Activated naive CD8-positive, alpha-beta T cell (primary cell): ENCODE measurements around the gene TCL1B.
"Not testable (repeated sequence)": the region's sequence is repeated elsewhere in the genome, so short reads cannot be mapped to it uniquely, and the experiment has no call there.

Source experiments
- H3K27ac Mint-ChIP-seq: one replicate; pipeline ENCODE4 v1.8.0; 2021; ENCODE audit warnings: mixed read lengths
- H3K27me3 Mint-ChIP-seq: one replicate; pipeline ENCODE4 v1.8.0; 2021; ENCODE audit warnings: mixed read lengths
- H3K36me3 Mint-ChIP-seq: one replicate; pipeline ENCODE4 v1.8.0; 2021; ENCODE audit warnings: mixed read lengths
- H3K4me1 Mint-ChIP-seq: one replicate; pipeline ENCODE4 v1.8.0; 2021; ENCODE audit warnings: low read depth, mixed read lengths
- H3K4me3 Mint-ChIP-seq: one replicate; pipeline ENCODE4 v1.8.0; 2021; ENCODE audit warnings: mild to moderate bottlenecking, mixed read lengths
- H3K9me3 Mint-ChIP-seq: one replicate; pipeline ENCODE4 v1.8.0; 2021; ENCODE audit warnings: low read depth, mixed read lengths

Gene TCL1B

DNA sequence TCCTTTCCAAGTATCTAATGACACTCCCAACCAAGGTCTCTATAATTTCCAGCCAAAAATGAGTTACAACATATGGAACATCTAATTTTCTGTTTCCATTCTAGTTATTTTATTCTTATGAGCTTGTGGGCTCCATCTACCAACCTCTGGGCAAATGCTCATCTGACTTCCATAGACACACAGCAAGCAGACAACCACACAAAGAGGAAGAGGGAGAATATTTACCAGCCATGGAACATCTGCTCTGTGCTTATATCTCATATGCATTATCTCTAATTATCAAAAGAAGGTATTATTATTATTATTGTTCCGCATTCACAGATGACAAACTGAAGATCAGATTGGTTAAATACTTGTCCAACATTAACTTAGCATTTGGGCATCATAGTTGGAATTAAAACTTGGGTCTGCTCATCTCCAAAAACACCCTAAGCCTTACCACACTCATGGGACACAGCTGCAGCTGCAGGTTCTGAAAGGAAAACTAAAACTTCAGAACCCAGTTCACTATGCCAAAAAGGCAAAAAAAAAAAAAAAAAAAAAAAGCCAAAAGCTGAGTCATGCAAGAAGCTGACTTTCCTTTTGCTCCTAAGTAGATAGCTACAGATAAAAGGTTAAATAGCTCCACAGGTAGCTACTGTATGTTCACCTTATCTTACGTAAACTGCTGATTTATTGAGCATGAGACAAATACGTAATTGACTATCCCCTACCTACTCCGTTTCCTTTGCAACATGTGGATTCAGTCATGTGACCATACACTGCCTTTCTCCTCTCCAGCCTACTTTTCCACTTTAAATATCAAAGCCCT lies 23.6 kb upstream of the TCL1B start:
- Mint-ChIP-seq H3K36me3 (no peaks in the 10 kb centered on the region), H3K9me3 (no peaks in the 10 kb centered on the region), H3K27me3 (peaks cover 6% of the 10 kb centered on the region), H3K27ac (no peak overlapping the region), H3K4me3 (peak overlapping the region; percentile 56), H3K4me1 (peaks cover 7% of the 10 kb centered on the region)

DNA sequence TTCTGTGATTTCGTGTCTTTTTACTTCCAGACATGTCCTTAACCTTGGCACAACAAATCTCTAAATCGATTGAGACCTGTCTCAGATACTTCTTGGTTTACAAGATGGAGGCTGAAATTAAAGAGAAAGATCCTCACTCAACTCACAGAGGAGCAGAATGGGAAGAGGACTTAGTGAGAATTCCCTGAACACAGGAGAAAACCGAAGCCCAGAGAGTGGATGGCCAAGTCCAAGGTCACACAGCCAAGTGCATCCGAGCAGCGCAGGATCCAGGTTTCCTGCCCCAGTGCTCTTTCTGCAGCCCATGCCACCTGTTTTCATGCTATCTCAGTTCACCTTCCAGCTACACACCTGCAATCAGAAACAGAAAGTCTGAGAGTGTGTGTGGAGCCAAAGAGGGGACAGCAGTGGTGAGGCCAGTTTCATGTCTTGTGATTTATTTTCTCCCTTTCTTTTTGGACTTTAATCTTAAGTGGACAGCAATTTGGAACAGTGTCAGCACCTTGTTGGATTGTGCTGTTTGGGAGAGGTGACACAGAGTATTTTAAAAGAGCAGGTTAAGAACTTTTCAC lies 22.9 kb upstream of the TCL1B start:
- no peaks in the 10 kb centered on the region for H3K36me3 Mint-ChIP-seq
- H3K4me1 Mint-ChIP-seq = peaks cover 7% of the 10 kb centered on the region
- peaks cover 6% of the 10 kb centered on the region for H3K27me3 Mint-ChIP-seq
- H3K27ac Mint-ChIP-seq = no peak overlapping the region
- peak overlapping the region; percentile 56 for H3K4me3 Mint-ChIP-seq
- H3K9me3 Mint-ChIP-seq = no peaks in the 10 kb centered on the region

DNA sequence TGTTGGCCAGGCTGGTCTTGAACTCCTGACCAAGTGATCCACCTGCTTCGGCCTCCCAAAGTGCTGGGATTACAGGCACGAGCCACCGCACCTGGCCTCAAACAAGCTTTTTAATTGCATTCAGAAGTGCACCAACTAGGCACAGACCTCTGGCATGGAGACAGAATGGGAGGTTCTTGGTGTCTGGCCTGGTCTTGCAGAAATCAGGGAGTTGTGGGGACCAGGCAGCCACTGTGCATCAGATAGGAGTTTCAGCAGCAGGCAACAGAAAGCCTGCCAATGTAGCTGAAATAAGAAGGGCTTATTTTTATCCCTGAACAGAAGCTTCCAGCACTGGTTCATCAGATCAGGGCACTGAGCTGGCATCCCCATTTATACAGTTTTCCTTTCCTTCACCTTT lies 22.2 kb upstream of the TCL1B start:
- Mint-ChIP-seq H3K9me3 (no peaks in the 10 kb centered on the region), H3K4me3 (no peak overlapping the region), H3K27me3 (peaks cover 2% of the 10 kb centered on the region), H3K27ac (no peak overlapping the region), H3K4me1 (peaks cover 7% of the 10 kb centered on the region), H3K36me3 (no peaks in the 10 kb centered on the region)

DNA sequence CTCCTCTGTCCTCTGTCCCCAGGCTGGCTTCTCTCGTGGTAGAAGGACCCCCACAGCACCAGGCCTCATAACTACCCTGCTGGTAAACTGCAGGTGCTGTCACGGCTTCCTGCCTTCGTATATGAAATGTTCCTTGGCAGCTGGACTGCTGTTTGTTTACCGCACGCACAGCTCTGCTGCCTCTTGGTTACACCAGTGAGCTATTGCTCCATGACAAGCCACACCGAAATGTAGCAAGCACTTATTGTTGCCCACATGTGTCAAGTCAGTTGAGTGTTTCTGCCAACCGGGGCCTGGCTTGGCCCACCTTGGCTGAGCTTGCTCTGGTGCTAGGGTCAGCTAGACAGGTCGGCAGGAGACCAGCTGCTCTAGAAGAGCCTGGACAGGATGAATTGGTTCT lies 21.7 kb upstream of the TCL1B start:
- H3K36me3 Mint-ChIP-seq = no peaks in the 10 kb centered on the region
- peaks cover 2% of the 10 kb centered on the region for H3K27me3 Mint-ChIP-seq
- no peaks in the 10 kb centered on the region for H3K9me3 Mint-ChIP-seq
- H3K27ac Mint-ChIP-seq = no peak overlapping the region
- H3K4me3 Mint-ChIP-seq = no peak overlapping the region
- H3K4me1 Mint-ChIP-seq = peaks cover 7% of the 10 kb centered on the region

DNA sequence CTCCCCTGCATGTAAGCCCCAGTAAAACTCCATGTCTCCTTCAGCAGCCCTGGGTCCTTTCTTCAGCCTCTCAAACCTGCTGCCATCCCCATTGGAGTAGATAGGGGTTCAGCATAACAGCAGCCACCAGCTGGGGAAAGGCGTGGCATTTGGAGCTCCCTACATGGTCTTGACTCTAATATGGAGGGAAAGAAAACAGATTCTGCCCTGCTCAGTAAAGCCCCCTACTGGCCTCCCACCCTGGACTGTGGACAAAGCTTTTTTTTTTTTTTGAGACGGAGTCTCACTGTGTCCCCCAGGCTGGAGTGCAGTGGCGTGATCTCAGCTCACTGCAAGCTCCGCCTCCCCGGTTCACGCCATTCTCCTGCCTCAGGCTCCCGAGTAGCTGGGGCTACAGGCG lies 20.7 kb upstream of the TCL1B start:
- not testable (repeated sequence) for H3K27ac Mint-ChIP-seq

DNA sequence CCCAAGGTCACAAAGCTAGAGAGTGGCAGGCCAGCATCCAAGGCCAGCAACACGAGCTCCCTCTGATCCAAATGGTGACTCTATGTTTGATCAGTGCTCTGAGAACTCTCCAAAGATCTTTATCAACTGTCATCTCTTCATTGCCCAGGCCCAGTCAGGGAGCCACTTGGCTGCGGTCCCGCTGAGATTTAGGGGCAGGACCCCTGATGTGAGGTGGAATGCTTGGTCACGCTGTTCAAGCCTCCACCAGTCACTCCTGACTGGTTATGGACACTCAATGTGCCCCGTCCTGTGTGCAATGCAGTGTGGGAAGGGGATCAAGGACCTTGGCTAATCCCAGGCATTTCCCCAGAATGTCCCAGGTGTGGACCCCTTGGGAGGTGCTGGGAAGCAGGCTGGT lies 19.8 kb upstream of the TCL1B start:
- H3K9me3 Mint-ChIP-seq = no peaks in the 10 kb centered on the region
- no peaks in the 10 kb centered on the region for H3K36me3 Mint-ChIP-seq
- no peak overlapping the region for H3K27ac Mint-ChIP-seq
- H3K4me1 Mint-ChIP-seq = peaks cover 7% of the 10 kb centered on the region
- no peak overlapping the region for H3K4me3 Mint-ChIP-seq
- peaks cover 2% of the 10 kb centered on the region for H3K27me3 Mint-ChIP-seq

More for the DNA sequence above, 20.7 kb upstream of the TCL1B start:
- not testable (repeated sequence) for H3K27me3 Mint-ChIP-seq, H3K36me3 Mint-ChIP-seq, H3K9me3 Mint-ChIP-seq, H3K4me3 Mint-ChIP-seq, H3K4me1 Mint-ChIP-seq

DNA sequence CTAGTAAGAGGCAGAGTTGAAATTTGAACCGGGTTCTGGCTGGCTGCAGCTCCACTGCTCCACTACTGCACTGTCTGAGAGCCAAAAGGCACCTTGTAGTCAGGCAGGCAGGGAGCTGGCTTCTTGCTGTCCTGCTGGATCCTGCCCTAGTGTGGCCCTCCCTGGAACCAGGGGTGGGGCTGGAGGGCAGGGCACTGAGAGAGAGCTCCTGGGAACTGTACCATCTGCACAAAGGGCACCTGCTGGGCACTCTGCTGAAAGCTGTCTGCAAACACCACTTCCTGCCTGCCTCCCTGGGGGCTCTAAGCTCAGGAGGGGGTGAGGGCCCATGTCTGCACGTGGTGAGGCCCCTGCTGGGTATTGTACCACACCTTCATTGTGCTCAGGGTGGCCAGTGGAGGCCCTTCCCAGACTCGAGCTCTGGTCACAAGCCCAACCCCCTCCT lies 19.0 kb upstream of the TCL1B start:
- H3K4me1 Mint-ChIP-seq = peaks cover 7% of the 10 kb centered on the region
- peaks cover 2% of the 10 kb centered on the region for H3K27me3 Mint-ChIP-seq
- no peaks in the 10 kb centered on the region for H3K36me3 Mint-ChIP-seq
- H3K27ac Mint-ChIP-seq = no peak overlapping the region
- H3K9me3 Mint-ChIP-seq = no peaks in the 10 kb centered on the region
- H3K4me3 Mint-ChIP-seq = no peak overlapping the region

DNA sequence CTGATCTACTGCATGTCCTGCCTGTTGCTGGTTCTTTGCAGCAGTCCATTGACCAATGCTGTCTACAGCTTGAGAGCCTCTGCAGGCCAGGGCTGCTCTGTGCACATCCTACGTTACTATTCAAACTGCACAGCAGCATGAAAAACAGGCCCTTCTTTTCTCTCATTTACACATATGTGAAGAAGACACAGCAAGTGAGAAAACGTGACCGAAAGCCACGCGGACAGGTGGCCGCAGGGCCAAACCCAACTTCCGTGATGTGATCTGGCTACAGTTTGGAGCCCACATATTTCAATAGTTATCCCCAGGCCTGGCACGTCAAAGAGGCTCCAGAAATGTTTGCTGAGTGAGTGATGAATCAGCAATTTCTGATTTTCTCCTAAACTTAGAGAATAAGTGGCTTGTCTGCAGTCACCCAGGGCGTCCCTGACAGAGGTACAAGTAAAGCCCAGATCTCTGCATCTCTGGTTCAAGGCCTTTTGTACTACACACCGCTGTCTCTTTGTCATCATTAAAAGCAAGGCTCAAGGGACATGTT lies 17.9 kb upstream of the TCL1B start:
- H3K36me3 Mint-ChIP-seq = no peaks in the 10 kb centered on the region
- H3K27me3 Mint-ChIP-seq = peaks cover 2% of the 10 kb centered on the region
- H3K9me3 Mint-ChIP-seq = no peaks in the 10 kb centered on the region
- H3K27ac Mint-ChIP-seq = no peak overlapping the region
- H3K4me1 Mint-ChIP-seq = no peaks in the 10 kb centered on the region
- H3K4me3 Mint-ChIP-seq = no peak overlapping the region

DNA sequence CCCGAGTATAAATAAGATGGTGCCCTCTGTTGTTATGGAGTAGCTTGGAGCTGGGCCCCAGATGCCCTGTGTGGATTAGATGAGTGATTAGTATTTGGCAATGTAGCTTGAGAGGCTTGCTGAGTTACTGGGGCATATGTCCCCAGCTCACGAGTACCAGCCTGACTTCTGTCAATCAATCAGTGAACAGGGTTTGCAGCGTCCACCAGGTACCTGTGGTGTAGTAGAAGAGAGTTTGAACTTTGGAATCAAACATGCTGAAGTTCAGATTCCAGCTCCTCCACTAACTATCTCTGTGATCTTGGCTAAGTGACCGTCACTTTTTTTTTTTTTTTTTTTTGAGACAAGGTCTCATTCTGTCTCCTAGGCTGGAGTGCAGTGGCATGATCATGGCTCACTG lies 11.6 kb upstream of the TCL1B start:
- Mint-ChIP-seq H3K4me1 (no peaks in the 10 kb centered on the region), H3K36me3 (no peaks in the 10 kb centered on the region), H3K4me3 (no peak overlapping the region), H3K9me3 (no peaks in the 10 kb centered on the region), H3K27ac (no peak overlapping the region), H3K27me3 (peaks cover 12% of the 10 kb centered on the region)

DNA sequence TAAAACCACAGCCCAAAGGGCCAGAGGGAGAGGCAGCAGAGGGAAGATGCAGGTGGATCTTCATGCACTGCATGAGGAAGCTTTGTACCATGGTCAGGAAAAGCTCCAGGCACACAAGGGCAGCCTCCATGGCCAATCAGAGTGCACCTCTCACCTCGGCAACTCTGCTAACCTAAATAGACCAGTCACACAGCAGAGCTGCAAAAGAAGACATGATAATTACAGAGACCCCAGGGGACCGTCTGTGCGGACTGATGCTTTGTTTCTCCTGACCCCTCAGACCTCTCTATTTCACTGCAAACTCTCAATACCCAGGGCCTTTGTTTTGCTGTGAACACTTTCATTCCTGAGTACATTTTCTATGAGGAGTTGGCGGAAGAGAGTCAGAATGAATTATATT lies 10.7 kb upstream of the TCL1B start:
- no peaks in the 10 kb centered on the region for H3K4me1 Mint-ChIP-seq
- H3K27me3 Mint-ChIP-seq = peaks cover 10% of the 10 kb centered on the region
- no peaks in the 10 kb centered on the region for H3K9me3 Mint-ChIP-seq
- no peak overlapping the region for H3K4me3 Mint-ChIP-seq
- H3K36me3 Mint-ChIP-seq = no peaks in the 10 kb centered on the region
- no peak overlapping the region for H3K27ac Mint-ChIP-seq

DNA sequence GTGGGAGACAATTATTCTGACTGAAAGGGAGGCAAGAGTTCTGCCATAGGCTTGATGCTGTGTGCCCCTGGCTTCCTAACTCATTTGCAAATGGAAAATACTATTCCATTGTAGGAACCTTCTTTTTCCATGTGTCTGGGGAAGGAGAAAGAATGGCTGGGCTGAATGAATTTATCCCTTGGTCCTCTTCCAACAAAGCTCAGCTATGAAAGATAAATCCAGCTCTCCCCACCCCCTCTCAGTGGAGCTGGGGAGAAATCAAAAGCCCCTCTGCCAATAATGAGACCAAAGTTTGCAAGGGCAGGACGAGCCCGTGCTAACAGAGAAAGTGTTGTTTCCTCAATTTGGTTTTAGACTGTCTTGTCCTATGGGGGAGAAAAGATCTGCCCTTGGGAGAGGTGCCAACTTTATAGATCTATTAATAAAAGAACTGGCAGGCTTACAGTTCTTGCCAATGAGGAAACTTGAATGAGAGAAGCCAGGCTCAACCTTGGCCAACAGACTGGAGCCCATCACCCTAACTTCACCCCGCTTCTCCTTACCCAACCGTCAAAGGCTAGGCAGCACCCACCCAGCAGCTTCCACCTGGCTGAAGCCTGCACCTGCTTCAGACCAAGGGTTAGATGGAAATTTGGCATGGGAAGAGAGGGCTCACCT lies 8.9 kb upstream of the TCL1B start:
- Mint-ChIP-seq H3K4me3 (no peak overlapping the region), H3K36me3 (no peaks in the 10 kb centered on the region), H3K4me1 (no peaks in the 10 kb centered on the region), H3K9me3 (no peaks in the 10 kb centered on the region), H3K27ac (no peak overlapping the region), H3K27me3 (peaks cover 10% of the 10 kb centered on the region)

DNA sequence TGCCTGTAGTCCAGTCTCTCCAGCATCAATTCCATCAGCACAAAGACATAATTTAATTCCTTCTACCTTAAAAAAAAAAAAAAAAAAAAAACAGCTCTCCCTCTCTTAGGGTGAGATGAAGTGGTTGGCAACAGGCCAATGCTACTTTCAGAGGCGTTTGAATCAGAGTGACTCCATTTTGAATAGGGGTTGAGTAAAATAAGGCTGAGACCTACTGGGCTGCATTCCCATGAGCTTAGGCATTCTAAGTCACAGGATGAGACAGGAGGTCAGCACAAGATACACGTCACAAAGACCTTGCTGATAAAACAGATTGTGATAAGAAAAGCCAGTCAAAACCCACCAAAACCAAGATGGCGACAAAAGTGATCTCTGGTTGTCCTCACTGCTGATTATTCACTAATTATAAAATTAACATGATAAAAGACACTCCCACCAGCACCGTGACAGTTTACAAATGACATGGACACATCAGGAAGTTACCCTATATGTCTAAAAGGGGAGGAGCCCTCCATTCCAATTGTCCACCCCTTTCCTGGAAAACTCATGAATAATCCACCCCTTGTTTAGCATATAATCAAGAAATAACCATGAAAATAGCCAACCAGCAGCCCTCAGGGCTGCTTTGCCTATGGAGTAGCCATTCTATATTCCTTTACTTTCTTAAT lies 6.9 kb upstream of the TCL1B start:
- no peak overlapping the region for H3K27ac Mint-ChIP-seq
- H3K9me3 Mint-ChIP-seq = no peaks in the 10 kb centered on the region
- H3K4me1 Mint-ChIP-seq = no peaks in the 10 kb centered on the region
- no peaks in the 10 kb centered on the region for H3K36me3 Mint-ChIP-seq
- H3K27me3 Mint-ChIP-seq = peaks cover 8% of the 10 kb centered on the region
- H3K4me3 Mint-ChIP-seq = no peak overlapping the region

DNA sequence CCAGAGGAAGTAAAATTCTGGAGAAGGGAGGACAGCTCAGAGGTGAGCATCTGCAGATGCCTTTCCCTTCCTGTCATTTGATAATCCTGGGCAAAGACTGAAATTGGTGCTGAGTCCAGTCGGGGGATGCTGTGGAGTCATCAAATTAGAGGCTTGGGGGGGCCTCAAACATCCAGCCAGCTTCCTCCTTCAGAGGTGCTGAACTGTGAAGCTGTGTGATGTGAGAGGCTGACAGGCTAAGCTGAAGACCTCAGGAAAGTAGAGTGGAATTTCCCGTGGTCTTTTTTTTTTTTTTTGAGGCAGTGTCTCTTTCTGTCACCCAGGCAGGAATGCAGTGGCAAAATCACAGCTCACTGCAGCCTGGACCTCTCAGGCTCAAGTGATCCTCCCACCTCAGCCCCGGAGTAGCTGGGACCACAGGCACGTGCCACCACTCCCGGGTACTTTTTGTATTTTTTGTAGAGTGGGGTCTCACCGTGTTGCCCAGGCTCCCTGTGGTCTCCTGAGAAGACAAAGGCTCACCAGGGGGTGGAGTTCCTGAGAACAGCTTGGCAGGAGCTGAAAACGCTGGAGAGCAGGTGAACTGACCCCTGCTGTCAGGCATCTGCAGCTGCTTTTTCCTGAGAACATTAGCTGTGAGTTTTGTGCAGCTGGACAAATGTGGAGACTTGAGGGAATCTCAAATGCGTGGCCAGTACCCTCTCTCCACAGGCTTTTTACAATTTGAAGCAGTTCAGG lies 6.1 kb upstream of the TCL1B start:
- Mint-ChIP-seq H3K27me3 (peaks cover 10% of the 10 kb centered on the region), H3K9me3 (no peaks in the 10 kb centered on the region), H3K4me1 (no peaks in the 10 kb centered on the region), H3K4me3 (no peak overlapping the region), H3K27ac (no peak overlapping the region), H3K36me3 (no peaks in the 10 kb centered on the region)

DNA sequence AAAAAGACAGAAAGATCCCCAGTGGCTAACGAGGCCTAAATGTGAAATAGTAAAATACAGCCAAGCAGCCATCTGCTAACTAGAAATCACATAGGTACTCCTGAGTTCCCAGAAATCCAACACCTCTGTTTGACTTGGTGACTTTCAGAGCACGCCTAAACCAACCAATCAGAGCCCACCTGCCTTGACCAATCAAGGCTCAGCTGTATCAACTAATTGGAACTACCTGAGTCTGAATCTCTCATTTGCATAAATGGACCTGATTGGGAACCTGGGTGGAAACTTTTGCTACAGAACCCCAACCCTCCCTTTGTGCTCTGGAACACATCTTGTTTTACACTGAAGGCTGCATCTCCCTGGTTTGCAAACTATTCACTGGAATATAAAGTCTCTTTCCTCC lies 5.1 kb upstream of the TCL1B start:
- Mint-ChIP-seq H3K4me3 (no peak overlapping the region), H3K36me3 (no peaks in the 10 kb centered on the region)

More for the DNA sequence above, 5.1 kb upstream of the TCL1B start:
- peaks cover 9% of the 10 kb centered on the region for H3K27me3 Mint-ChIP-seq
- H3K4me1 Mint-ChIP-seq = no peaks in the 10 kb centered on the region
- no peaks in the 10 kb centered on the region for H3K9me3 Mint-ChIP-seq
- no peak overlapping the region for H3K27ac Mint-ChIP-seq
